HCT116 (cell line): Measurements from ENCODE around the gene TVP23A.

Source experiments
- CBX3 ChIP-seq: IDR thresholded peaks from 2 replicates; pipeline ENCODE4 v1.6.1; 2012; ENCODE audit warnings: low read depth
- EZH2 ChIP-seq: fragments of 200-600 bp; sonication (generic); IDR thresholded peaks from 2 replicates; pipeline ENCODE4 v1.6.1; 2017; ENCODE audit warnings: antibody characterized with exemption, mixed run types
- EZH2phosphoT487 ChIP-seq: fragments of 200-600 bp; IDR thresholded peaks from 2 replicates; pipeline ENCODE4 v1.6.1; 2018; ENCODE audit warnings: antibody characterized with exemption, borderline replicate concordance
- POLR2A ChIP-seq: IDR thresholded peaks from 2 replicates; pipeline ENCODE4 v1.7.0; 2011; ENCODE audit warnings: borderline replicate concordance; ENCODE audit not compliant: insufficient read depth, insufficient read length; ENCODE audit errors: extremely low read depth
- POLR2AphosphoS5 ChIP-seq: IDR thresholded peaks from 2 replicates; pipeline ENCODE4 v1.6.1; 2011; ENCODE audit warnings: mild to moderate bottlenecking, low read depth, low read length, moderate library complexity
- SIN3A ChIP-seq: IDR thresholded peaks from 2 replicates; pipeline ENCODE4 v1.6.1; 2012; ENCODE audit warnings: low read depth
- ZNF274 ChIP-seq: fragments of 200-500 bp; sonication (Bioruptor generic); IDR thresholded peaks from 2 replicates; pipeline ENCODE4 v1.6.1; 2014; ENCODE audit warnings: mild to moderate bottlenecking, low read depth, low read length, inconsistent platforms
- TF ChIP-seq, protein P1 (sequence below), 3 experiments: fragments of 200-600 bp in 1 of 3; sonication (generic) in 1 of 3; IDR thresholded peaks in 2 of 3; conservative IDR thresholded peaks in 1 of 3; 2 replicates each; pipeline ENCODE4 v1.5.1; 2012 to 2017; ENCODE audit warnings: low read depth in 2 of 3, low read length in 2 of 3, antibody characterized with exemption in 1 of 3, borderline replicate concordance in 1 of 3, control low read depth in 1 of 3, mild to moderate bottlenecking in 1 of 3, mixed read lengths in 1 of 3, mixed run types in 1 of 3, moderate library complexity in 1 of 3; ENCODE audit not compliant: insufficient read depth in 1 of 3
- TF ChIP-seq, protein P2 (sequence below): IDR thresholded peaks from 2 replicates; pipeline ENCODE4 v1.6.1; 2012; ENCODE audit warnings: low read depth

DNA sequence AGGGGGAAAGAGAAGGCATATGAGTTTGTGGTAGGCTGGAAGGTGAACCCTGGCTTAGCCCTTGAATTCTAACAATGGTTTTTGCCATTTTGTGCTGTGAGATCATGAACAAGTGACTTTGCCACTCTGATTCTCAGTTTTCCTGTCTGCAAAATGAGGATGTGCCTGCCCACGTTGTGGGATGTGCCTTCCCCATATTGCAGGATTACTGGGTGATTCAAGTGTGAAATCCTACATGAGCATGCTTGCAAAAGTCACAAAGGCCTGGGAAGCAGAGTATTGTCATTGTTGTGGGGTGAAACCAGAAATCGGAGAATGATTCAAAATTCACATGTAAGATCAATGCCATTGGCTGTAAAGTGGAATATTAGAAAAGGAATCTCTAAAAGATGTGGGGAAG lies 28.6 kb upstream of the TVP23A start:
- TF ChIP-seq, protein P1, sequence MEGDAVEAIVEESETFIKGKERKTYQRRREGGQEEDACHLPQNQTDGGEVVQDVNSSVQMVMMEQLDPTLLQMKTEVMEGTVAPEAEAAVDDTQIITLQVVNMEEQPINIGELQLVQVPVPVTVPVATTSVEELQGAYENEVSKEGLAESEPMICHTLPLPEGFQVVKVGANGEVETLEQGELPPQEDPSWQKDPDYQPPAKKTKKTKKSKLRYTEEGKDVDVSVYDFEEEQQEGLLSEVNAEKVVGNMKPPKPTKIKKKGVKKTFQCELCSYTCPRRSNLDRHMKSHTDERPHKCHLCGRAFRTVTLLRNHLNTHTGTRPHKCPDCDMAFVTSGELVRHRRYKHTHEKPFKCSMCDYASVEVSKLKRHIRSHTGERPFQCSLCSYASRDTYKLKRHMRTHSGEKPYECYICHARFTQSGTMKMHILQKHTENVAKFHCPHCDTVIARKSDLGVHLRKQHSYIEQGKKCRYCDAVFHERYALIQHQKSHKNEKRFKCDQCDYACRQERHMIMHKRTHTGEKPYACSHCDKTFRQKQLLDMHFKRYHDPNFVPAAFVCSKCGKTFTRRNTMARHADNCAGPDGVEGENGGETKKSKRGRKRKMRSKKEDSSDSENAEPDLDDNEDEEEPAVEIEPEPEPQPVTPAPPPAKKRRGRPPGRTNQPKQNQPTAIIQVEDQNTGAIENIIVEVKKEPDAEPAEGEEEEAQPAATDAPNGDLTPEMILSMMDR (IDR thresholded peaks at IDR 0.05 in 2 of 3, conservative IDR thresholded peaks at IDR 0.05 in 1 of 3; ENCODE audit: borderline replicate concordance in 1 of 3, insufficient read depth in 1 of 3, low read depth in 2 of 3, low read length in 2 of 3), result no peak
- TF ChIP-seq ZNF274, result no peak
- no peak for TF ChIP-seq POLR2A
- TF ChIP-seq, protein P2, sequence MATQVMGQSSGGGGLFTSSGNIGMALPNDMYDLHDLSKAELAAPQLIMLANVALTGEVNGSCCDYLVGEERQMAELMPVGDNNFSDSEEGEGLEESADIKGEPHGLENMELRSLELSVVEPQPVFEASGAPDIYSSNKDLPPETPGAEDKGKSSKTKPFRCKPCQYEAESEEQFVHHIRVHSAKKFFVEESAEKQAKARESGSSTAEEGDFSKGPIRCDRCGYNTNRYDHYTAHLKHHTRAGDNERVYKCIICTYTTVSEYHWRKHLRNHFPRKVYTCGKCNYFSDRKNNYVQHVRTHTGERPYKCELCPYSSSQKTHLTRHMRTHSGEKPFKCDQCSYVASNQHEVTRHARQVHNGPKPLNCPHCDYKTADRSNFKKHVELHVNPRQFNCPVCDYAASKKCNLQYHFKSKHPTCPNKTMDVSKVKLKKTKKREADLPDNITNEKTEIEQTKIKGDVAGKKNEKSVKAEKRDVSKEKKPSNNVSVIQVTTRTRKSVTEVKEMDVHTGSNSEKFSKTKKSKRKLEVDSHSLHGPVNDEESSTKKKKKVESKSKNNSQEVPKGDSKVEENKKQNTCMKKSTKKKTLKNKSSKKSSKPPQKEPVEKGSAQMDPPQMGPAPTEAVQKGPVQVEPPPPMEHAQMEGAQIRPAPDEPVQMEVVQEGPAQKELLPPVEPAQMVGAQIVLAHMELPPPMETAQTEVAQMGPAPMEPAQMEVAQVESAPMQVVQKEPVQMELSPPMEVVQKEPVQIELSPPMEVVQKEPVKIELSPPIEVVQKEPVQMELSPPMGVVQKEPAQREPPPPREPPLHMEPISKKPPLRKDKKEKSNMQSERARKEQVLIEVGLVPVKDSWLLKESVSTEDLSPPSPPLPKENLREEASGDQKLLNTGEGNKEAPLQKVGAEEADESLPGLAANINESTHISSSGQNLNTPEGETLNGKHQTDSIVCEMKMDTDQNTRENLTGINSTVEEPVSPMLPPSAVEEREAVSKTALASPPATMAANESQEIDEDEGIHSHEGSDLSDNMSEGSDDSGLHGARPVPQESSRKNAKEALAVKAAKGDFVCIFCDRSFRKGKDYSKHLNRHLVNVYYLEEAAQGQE, result no peak
- no peak for TF ChIP-seq CBX3
- TF ChIP-seq POLR2AphosphoS5, result no peak
- no peak for TF ChIP-seq EZH2
- no peak for TF ChIP-seq SIN3A
- TF ChIP-seq EZH2phosphoT487, result no peak
